NCI-H2196 (cell line): ENCODE results near the gene ADCK1.
"Not testable (repeated sequence)": the region's sequence is repeated elsewhere in the genome, so short reads cannot be mapped to it uniquely, and the experiment has no call there.

Source experiments
- DNase-seq: peaks from one replicate; lab custom pipeline; 2025; ENCODE audit not compliant: unreplicated experiment; lab: John Stamatoyannopoulos, UW

Gene ADCK1

DNA sequence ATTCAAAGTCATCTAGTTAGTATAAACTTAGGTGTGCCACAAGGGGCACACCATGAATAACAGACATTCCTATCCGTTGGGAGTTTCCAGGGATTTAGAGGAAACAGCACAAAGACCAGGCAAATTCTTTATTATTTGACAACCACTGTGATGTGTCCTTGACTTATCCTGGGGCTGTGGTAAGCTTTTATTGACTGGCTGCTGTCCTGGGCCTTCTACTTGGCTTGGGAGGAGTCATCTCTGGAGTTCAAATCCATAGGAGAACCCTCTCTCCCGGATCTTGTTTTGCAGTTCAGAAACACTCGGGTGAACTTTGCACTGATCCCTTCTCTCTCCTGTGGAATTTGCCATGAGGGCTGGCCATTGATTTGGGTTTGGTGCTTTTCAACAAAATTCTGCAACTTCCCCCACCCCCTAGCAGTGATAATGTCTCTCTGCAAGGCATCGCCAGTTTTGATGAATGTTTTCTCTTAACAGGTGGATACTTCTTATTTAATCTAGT lies 136.3 kb downstream of the ADCK1 start:
- no peak for DNase-seq

DNA sequence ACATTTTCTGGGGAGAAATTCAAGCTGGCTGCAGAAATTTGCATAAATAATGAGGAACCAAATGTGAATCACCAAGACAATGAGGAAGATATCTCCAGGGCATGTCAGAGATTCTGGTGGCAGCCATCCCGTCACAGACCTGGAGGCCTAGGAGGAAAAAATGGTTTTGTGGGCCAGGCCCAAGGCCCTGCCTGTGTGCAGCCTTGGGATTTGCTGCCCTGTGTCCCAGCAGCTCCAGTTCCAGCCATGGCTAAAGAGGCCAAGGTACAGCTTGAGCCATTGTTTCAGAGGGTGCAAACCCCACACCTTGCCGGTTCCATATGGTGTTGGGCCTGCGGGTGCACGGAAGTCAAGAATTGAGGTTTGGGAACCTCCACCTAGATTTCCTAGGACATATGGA lies 147.5 kb downstream of the ADCK1 start:
- DNase-seq: no peak

DNA sequence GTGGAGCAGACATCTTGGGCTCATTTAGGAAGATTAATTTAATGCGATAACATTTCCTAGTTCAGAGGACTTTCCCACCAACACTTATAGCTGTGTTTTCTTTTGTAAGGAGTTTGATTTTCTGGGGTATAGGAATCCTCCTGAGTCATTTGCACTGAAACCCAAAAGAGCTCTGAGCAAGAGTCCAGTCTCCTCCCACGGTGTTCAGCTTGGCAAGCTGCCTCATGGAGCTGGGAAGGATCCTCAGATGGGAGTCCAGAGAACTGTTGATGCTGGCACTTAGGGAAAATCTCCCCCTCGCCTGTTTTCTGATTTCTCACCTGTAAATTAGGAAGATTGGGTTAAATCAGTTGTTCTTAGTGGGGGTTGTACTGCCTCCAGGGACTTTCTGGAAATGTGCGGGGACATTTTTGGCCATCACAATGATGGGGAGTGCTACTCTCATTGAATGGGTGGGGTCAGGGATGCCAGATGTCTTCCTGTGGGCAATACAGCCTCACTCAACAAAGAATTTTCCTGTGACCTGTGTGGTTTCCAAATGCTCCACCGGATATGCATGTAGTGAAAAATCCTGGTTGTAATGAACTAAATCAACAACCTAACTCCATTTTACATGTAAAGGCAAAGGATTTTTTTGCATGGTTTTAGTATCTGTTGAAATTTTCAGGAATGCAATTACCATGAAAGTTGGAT lies 150.6 kb downstream of the ADCK1 start:
- DNase-seq: no peak

DNA sequence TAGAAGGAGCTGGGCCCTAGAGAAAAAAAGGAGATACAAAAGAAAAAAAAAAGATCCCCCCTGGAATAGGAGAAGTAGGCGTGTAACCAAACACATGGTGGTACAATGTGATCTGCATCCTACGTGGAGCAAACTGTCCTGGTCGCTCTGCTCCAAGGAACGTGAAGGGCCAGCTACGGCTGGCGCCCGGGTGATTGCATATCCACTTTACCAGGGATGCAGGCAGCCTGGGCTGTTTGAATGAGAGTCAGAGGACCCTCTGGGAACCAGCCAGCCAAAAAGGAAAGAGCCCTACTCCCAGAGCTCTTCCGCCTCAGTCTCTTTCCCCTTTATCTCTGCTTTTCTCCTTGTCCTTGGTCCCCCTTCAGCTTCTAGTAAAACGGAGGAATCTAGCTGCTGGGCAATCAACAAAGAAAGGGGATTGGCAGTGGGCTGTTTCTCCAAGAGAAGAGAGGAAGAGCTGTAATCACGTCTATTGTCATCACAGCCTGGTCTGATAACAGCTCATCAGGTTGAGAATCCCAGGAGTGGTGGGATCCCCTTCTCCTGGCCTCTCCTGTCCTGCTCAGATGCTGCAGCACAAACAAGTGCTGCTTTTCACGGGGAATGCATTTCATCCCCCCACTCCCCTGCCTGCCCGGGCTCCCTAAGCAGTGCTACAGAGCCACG lies 156.0 kb downstream of the ADCK1 start:
- DNase-seq: no peak

DNA sequence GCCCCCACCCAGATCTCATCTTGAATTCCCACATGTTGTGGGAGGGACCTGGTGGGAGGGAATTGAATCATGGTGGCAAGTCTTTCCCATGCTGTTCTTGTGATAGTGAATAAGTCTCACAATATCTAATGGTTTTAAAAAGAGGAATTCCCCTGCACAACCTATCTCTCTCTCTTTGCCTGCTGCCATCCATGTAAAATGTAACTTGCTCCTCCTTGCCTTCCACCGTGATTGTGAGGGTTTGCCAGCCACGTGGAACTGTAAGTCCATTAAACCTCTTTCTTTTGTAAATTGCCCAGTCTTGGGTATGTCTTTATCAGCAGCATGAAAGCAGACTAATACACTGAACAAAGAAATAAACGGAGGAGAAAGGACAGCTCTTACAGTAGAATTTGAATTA lies 159.8 kb downstream of the ADCK1 start:
- DNase-seq: not testable (repeated sequence)

DNA sequence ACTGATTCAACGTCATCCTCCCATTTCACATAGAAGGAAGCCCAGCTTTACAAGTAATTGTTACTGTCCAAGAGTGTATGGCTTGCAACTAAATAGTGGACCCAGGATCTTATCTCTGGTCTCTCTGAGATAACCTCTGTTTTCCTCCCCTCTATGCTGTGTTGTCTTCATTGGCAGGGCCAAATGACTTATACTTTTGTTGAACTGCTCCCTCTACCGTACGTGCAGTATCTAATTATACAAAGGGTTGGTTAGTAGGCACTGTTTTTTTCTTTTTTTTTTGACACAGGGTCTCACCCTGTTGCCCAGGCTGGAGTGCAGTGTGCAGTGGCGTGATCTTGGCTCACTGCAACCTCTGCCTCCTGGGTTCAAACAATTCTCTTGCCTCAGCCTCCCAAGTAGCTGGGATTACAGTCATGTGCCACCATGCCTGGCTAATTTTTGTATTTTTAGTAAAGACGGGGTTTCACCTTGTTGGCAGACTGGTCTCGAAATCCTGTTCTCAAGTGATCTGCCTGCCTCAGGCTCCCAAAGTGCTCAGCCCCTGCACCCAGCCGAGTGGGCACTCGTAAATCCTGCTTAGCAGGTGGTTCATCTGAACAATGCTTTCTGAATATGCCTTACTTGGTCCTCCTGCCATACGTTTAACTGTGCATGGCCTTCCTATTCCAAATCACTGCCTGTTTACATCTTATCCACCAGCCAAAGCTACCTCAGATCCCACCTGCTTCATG lies 162.1 kb downstream of the ADCK1 start:
- DNase-seq: no peak

DNA sequence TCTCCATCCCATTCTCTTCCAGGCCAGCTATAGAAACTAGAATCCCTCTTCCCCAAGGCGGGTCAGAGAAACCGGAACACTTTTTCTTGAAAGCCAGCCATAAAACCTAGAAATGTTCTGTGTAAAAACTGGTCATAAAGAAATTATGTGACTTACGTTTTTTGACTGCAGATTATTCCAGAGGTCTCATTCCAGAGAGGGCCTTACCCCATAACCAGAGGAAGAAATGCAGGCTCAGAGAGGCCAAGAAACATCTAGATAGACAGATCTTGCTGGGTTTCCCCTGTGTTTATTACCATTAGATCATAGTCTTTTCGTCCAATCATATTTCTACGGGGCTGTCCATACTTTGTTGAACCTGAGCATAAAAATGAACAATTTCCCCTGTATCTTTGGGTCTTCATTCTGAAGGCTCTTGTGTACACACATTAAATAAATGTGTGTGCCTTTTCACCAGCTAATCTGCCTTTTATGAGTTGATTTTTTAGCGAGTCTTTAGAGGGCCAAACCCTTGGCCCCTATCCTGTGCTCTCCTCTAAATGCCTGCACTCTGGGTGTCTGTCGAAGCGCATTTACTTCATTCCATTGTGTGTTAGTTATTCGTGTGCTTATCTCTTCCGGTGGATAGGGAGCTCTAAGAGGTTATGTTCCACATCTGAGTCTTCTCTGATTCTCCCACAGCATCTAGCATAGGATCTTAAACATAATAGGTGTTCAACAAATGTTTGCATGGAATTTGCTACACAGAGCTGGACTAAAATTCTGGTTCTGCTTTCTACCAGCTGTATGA lies 163.0 kb downstream of the ADCK1 start:
- DNase-seq: no peak

DNA sequence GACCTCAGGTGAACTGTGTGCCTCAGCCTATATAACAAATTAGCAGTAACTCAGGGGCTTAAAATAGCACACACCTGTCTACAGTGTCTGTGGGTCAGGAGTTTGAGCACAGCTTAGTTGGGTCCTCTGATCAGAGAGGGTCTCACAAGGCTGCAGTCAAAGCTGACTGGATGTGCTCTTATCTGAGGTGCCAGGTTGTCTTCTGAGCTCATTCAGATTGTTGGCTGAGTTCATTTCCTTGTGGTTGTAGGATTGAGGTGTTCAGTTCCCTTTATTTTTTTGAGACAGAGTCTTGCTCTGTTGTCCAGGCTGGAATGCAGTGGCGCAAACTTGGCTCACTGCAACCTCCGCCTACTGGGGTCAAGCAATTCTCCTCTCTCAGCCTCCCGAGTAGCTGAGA lies 164.7 kb downstream of the ADCK1 start:
- DNase-seq: no peak

DNA sequence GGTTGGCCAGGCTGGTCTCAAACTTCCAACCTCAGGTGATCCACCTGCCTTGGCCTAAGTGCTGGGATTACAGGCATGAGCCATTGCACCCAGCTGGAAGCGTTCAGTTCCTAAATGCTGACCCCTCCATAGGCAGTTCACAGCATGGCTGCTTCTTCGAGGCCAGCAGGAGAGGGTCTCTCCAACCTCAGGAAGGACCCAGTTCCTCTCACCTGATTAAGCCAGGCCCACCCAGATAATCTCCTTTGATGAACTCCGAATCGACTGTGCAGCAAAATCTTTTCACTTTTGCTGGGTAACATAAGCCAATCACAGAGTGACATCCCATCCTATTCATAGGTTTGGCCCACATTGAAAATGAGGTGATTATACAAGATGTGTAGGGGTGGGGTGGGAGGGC lies 165.1 kb downstream of the ADCK1 start:
- no peak for DNase-seq

DNA sequence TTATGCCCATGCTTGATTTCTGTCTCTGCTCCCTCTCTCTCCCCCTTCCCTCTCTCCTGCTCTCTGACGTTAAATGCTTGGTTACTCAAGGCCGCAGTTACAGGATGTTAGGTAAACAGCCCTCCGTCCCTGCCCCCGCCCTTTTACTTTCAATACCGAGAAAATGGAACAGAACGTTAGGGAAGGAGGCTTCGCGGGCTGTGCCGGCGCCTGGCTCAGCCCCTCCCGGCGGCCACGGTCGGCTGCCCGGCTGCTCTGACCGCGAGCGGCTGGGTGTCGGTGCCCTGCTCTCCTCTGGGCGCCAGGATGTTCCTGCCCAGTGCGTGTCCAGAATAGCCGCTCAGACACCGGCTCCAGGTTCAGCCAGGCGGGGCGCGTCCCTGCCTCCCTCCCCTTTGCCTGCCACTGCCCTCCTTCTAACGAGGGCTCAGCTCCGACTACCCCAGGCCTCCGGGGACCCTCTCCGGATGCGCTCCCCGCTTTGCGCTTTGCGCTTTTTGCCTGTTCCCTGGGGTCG lies 166.1 kb downstream of the ADCK1 start:
- peak; percentile 66 for DNase-seq

DNA sequence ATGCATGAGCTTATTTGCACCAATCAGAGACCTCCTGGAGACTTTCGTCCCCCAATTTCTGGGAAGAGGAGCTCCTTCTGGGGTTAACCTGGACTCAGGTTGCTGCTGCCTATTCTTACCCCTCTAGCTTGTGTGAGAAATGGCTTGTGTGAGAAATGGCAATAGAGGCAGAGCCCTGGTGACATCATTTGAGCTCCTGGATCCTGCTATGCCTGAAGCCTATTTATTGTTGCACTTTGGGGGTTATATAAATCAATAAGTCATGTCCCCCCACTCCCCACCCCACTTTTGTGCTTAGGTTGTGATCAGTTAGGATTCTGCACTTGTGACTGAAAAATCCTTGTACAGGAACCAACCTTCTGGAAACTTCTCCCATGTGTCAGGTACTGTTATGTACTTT lies 167.2 kb downstream of the ADCK1 start:
- no peak for DNase-seq

DNA sequence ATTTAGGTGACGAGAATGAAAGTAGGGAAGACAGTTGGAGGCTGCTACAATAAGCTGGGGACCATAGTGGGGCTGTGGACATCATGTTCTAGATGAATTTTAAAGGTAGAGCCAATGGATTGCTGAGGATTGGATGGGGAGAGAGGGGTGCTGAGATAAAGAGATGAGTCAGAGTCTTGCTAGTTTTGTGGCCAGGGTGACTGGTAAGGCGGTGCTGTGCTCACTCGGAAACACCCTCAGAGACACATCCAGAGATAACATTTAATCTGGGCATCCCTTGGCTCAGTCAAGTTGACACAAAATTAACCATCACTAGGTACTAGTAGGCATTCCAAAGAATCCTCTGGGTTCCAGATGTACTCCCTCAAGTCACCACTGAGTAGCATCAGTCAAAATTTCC lies 170.7 kb downstream of the ADCK1 start:
- DNase-seq: no peak

DNA sequence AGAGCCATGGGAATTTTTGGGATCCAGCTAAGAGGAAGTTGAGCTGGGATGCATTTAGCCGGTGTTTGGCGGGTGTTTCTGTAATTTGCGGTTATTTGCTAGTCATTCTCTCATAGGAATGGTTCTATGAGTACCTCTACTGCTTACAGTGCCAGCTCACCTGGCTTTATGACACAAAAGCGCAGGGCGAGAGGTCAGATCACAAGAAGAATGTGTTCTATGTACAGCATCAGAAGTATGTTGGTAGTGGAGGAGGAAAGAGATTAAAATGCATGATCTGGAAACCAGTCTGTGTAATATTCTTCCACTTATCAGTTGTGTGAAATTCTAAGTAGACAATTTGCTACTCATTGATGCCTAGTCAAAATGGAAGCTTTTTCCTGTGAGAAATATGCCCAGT lies 173.3 kb downstream of the ADCK1 start:
- no peak for DNase-seq

DNA sequence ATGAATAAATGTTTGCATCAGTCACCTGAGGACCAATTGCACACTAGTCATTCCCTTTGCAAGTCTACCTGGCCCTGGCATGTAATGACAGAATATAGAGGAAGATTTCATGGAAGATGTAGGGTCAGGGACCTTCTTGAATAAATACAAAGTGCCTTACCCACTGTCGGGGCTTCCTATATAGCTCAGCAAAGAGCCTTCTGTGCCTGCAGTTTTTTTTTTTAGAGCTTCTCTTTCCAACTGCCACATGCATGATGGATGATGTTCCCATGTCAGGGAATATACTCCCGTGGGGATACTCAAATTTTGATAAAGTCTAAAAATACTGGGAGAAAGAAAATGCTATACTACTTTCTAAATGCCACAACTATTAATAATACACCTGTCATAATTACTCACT lies 176.7 kb downstream of the ADCK1 start:
- DNase-seq: no peak

DNA sequence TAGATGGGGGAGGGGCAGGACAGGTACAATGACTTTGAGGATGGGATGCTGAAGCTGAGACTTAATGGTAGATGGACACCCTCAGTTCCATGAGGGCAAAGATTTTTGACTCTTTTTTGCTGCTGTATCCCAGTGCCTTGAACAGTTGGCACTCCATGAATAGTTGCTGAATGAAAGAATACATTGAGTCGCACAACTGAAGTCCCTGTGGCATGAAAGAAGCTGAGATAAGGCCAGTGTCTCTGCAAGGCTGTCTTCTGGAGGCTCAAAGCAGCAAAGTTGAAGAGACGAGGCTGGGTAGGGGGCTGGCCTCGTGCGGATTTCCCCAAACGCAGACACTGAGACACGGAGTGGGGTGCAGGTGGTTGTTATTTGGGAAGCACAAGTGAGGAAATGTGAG lies 179.3 kb downstream of the ADCK1 start:
- no peak for DNase-seq

DNA sequence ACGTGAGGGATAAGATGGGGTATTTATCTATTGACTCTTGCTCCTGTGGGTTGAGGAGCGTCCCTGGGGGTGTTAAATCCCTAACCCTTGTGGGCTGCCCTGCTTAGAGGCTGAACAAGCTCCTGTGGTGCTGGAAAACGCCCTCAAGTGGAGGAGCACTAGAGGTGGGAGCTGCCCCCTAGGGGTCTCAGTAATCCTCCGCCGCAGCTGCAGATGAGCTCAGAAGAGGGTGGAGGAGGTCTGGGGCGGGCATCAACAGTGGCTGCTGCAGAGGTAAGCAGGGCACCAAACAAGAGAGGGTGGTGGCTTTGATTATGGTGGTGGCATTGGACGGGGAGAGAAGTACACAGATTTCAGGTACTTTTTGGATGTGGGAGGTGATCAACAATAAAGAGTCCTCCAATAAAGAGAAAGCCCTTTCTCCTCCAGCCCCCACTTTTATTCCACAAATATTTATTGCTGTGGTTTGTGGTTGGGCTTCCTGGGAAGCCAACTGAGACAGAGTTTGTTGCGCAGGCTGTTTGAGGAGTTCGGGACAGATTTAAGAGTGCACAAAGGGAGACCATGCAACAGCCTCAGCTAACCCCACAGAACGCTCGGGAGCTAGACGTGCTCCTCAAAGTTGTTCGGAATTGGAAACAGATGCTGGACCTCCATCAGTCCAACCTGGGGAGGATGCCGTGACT lies 179.9 kb downstream of the ADCK1 start:
- DNase-seq: no peak

DNA sequence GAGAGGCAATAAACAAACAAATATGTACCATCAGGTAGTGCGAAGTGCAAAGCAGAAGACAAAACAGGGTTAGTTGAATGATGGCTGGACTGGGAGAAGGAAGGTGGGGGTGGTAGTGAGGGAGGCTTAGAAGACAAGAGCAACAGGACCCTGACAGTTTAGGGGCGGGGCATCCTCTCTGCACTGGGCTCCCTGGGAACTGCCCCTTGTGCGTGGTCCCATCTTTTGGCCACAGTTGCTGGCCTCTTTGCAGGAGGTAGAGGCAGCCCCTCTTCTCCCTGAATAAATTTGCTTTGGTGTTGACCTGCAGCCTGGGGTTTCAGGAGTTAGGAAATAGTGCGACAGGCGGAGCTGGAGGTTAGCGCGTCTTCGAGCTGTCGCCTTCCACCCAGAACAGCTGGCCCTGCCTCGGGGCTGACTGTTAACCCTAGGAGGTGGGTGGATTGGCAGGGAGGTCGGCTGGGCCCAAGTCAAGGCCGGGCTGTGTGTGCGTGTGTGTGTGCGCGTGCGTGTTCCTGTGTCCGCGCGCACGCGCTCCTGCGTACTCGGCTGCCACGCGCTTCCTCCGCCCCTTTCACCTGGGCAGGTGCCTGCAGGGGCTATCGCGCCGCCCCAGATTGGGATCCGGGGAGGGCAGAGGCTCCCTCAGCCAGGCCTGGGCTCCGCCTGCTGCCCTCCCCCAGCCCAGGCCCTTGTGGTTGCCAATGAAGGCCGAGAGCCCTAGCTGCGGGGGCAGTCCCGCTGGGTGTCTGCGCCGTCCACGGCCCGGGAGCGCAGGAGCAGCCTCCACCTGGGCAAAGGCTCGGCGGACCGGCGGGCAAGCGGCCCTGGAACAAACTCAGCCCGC lies 180.8 kb downstream of the ADCK1 start:
- DNase-seq: no peak
